Stimulated activated CD4-positive, alpha-beta T cell treated with anti-CD3 and anti-CD28 coated beads, TNF-alpha, amount 100 ng/mL, for 4 hours (primary cell): ENCODE results near the gene APOE.
"Not testable (repeated sequence)": the region's sequence is repeated elsewhere in the genome, so short reads cannot be mapped to it uniquely, and the experiment has no call there.

Experiments
- DNase-seq, 3 experiments: peaks; one replicate each; pipeline ENCODE4 v3.0.0-alpha.2; 2020; ENCODE audit warnings: low read depth in 3 of 3

APOE gene

DNA sequence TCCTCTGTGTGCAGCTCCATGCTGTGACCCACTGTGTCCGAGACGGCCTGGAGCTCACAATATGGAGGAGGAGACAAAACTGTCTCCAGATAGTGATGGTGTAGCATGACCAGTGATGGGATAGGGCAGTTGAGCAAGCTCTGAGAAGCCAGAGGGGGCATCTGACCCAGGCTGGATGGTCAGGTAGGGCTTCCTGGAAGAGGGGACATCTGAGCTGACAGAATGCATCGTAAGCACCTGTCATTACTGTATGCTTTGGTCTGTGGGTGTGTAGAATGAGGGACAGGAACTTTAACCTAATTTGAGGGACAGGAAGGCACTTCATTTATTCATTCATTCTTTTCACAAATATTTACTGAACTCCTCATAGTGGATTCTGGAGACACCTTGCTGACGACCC, 21.0 kb upstream of the APOE start:
- no peak for DNase-seq

DNA sequence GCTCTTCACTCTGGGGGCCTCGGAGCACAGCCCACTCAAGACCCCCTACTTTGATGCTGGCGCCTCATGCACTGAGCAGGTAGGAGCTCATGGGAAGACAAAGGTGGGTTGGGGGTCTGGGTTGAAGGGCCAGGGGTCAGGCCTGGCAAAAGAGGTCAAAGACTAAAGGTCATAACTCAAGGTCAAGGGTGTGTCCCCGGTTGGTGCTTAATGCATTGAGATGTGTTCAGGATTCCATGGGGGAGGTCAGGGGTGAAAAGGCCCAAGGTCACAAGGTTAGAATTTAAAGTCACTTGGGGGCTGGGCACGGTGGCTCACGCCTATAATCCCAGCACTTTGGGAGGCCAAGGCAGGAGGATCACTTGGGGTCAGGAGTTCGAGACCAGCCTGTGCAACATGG, 19.5 kb upstream of the APOE start:
- no peak for DNase-seq

DNA sequence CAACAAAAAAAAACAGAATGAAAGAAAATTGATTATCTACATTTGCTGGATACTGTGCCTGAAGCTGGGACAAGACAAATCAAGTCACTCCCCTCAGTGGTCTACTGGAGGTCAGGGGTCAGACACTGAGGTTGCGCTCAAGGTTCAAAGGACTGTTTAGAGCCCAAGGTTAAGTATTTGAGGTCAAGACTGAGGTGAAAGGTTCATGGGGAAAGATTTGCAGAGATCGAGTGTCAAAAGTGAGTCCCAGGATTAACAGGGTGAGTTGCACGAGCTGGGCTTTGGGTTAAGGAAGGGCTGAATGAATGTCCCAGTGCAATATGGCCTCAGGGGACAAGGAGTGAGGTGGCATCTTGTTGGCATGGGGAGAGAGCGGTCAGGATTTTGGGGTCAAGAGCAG, 17.9 kb upstream of the APOE start:
- DNase-seq = no peak

DNA sequence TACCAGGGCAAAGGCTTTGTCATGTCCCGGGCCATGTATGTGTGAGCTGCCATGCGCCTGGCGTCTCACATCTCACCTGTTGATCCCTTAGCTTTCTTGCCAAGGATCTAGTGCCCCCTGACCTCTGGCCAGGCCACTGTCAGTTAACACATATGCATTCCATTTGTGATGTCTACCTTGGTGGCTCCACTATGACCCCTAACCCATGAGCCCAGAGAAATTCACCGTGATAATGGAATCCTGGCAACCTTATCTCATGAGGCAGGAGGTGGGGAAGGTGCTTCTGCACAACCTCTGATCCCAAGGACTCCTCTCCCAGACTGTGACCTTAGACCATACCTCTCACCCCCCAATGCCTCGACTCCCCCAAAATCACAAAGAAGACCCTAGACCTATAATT, 17.3 kb upstream of the APOE start:
- DNase-seq = not testable (repeated sequence)

DNA sequence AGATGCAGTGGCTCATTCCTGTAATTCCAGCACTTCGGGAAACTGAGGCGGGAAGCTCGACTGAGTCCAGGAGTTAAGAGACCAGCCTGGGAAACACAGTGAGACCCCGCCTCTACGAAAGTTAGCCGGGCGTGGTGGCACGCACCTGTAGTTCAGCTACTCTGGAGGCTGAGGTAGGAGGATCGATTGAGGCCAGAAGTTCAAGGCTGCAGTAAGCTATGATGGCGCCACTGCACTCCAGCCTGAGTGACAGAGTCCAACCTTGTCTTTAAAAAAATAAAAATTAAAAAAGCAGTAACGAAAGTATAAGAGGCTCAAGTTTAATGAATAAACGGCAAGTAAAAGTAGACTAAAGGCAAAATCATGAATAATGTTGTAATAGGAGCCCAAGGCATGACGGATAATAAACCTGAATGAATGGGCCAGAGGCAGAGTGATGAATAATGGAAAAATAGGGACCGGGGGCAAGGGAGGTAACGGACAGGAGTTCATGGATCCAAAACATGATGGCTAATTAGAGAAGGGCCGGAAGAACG, 15.7 kb upstream of the APOE start:
- DNase-seq = no peak

DNA sequence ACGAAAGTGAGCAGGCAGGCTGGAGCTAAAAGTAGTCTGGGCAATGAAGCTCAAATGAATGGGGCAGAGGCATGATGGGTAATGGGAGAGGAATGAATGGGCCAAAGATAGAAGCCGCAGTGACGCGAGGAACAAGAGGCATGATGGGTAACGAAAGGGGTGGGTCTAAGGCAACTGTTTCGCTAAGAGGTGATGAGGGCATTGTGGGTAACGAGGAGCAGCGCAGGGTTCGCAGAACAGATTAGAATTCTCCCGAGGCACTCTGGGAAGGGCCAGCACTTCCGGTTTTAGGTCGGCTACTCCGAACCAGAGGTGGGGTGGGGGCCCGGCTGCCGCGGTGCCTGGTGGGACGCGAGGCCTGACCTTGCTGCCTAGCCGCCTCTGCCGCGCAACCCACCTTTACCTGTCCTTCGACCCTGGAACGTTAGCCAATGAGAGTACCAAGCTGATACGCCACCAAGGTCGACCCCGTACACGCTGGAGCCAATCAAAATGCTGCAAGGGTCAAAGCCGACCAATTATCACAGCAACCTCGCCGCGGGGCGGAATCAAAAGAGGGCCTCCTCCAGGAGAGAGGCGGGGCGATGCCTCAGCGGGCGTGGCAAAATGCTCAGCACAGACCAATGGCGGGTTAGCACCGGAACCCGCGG, 15.1 kb upstream of the APOE start:
- peak in 2 of 3 experiments; percentile 99 to 100 for DNase-seq

DNA sequence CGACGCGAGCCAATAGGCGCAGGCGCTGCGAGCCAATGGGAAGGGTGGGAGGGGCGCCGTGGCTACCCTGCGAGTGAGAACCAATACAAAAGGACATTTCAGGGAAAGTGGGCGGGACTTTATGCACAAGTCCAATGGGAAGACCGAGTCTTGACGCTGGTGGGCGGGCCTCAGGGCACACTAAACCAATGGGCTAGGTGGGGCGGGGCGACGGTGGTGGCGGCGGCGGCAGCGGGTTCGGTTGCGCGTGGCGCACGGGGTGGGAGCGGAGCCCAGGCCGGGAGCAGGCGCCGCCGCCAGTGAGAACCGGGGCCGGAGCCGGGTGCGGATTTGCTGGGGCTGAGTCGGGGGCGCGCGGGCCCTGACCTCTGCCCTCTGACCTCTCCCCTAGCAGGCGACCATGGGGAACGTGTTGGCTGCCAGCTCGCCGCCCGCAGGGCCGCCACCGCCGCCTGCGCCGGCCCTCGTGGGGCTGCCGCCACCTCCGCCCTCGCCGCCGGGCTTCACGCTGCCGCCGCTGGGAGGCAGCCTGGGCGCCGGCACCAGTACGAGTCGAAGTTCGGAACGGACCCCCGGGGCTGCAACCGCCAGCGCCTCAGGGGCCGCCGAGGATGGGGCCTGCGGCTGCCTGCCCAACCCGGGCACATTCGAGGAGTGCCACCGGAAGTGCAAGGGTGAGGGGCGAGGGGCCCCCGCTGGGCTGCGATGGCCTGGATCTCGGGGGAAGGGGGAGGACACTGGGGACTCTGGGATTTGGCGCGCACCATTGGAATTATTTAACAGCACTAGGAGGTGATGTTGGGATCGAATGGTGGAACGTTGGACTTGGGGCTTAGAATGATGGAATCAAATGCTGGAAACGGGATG, 14.3 kb upstream of the APOE start, which contains the start of gene TOMM40:
Gene TOMM40, plus strand, starts transcription at position 239 of the 867 bp plus-strand sequence. Its CDS starts 162 bp downstream, at position 401.
- peak in 2 of 3 experiments; percentile 96 to 100 for DNase-seq

DNA sequence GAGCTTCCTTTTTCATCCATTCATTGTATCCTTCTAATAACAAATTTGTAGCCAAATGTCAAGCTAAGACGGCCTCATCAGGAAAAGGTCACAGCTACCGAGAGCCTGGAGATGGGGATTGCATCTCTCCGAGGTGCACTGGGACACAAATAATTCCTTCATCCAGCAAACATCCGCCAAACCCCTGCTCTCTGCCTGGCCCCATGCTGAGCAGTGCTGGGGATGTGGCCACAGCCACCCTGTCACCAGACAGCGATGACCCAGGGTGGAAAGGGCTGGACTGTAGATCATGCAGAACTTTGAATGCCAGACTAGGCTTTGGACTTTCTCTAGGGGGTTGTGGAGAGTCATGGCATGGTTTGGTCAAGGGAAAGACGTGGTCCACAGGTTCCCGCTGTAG, 12.7 kb upstream of the APOE start:
- no peak for DNase-seq

DNA sequence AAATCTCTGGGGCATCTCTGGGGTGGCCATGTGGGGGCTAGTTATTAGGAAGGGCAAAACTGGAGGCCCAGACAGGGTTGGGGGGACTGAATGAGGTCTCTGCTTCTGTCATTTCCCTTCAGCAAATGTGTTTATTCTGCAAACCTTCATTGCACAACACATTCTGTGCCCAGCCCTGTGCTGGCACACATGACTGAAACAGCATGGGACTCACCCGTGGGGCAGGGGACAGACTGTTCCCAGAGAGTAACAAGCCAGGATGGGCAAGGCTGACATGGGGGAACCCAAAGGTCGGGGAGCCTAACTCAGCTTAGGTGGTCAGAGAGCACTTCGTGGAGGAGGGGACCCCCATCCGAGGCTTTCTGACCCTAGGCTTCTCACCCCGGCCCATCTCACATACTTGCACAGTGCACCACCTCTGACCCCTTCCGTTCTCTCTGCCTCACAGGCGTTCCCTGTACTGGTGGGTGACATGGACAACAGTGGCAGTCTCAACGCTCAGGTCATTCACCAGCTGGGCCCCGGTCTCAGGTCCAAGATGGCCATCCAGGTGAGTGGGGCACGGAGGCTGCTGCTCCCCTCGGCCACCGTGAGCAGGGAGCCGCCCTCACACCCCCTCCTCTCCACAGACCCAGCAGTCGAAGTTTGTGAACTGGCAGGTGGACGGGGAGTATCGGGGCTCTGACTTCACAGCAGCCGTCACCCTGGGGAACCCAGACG, 12.1 kb upstream of the APOE start:
- no peak for DNase-seq

DNA sequence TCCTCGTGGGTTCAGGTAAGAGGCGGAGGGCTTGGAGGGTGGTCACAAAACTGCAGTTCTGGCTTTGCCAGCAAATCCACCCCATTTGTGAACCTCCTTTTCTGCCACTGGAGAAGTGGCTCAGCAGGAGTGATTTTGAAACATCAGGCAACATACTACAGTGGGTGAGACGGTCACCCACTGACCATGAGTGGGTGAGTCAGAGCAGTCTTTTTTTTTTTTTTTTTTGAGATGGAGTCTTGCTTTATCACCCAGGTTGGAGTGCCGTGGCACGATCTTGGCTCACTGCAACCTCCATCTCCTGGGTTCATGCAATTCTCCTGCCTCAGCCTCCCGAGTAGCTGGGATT, 11.6 kb upstream of the APOE start:
- DNase-seq = no peak

DNA sequence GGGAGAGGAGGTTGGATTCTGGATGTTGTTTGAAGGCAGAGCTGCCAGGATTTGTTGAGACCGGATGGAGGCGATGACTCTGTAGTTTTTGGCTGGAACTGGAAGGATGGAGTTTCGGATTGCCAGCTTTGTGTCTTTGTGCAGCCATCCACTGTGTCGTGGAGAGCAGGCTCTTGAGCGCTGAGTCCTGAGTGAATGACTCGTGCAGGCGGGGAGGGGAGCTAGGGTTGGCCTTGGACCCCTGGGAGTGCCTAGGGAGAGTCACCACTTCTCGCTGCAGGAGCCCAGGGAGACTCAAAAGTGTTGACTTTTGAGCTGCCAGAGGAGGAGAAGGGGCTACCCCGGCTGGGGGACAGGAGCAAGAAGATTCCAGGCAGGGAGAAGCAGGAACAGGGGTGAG, 10.7 kb upstream of the APOE start:
- no peak for DNase-seq

DNA sequence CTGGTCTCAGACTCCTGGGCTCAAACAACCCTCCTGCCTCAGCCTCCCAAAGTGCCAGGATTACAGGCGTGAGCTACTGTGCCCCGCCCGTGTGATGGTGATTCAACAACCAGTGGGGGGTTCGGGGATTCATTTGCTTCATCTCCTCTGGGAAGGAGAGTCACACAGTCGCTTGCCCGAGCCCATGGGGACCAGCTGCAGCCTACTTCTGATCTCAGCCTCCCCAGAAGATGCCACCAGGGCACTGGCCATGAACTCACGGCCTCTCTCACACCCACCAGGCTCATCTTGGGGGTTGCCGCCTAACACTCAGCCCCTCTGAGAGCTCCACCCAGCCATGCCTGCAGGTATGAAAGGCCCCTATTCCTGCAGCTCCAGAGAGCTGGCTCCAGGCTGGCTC, 7.8 kb upstream of the APOE start:
- no peak for DNase-seq

DNA sequence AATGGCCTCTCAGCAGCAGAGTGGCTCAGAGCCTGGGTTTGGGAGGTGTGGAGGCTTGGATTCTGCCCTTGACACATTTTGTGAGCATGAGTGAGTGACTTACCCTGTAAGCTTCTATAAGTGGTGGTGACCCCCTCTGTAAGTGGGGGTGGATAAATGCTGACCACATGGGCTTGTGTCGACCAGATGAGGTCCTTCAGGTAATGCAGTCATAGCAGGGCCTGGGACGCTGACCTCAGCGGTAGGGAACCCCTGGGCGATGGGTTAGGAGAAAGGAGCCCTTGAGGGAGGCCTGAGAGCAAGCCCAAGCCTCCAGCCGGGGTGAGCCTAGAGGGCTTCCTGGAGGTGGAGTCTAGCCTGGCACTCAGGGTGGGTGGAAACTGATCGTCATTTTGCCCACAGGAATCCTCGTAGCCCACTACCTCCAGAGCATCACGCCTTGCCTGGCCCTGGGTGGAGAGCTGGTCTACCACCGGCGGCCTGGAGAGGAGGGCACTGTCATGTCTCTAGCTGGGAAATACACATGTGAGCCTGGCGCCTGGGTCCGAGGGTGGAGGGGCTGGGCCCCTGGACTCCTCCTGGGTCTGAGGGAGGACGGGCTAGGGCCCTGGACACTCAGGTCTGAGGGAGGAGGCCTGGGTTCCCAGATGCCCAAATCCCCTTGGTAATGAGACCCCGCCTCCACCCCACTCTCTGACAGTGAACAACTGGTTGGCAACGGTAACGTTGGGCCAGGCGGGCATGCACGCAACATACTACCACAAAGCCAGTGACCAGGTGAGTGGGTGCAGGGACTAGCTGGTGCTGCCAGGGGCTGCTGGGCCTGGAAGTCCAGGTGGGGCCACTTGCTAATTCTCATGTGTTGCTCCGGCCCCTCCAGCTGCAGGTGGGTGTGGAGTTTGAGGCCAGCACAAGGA, 5.0 kb upstream of the APOE start:
- DNase-seq = no peak

DNA sequence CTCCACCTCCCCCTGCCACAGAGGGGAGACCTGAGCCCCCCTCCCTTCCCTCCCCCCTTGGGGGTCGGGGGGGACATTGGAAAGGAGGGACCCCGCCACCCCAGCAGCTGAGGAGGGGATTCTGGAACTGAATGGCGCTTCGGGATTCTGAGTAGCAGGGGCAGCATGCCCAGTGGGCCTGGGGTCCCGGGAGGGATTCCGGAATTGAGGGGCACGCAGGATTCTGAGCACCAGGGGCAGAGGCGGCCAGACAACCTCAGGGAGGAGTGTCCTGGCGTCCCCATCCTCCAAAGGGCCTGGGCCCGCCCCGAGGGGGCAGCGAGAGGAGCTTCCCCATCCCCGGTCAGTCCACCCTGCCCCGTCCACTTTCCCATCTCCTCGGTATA, 2.4 kb upstream of the APOE start:
- no peak for DNase-seq

DNA sequence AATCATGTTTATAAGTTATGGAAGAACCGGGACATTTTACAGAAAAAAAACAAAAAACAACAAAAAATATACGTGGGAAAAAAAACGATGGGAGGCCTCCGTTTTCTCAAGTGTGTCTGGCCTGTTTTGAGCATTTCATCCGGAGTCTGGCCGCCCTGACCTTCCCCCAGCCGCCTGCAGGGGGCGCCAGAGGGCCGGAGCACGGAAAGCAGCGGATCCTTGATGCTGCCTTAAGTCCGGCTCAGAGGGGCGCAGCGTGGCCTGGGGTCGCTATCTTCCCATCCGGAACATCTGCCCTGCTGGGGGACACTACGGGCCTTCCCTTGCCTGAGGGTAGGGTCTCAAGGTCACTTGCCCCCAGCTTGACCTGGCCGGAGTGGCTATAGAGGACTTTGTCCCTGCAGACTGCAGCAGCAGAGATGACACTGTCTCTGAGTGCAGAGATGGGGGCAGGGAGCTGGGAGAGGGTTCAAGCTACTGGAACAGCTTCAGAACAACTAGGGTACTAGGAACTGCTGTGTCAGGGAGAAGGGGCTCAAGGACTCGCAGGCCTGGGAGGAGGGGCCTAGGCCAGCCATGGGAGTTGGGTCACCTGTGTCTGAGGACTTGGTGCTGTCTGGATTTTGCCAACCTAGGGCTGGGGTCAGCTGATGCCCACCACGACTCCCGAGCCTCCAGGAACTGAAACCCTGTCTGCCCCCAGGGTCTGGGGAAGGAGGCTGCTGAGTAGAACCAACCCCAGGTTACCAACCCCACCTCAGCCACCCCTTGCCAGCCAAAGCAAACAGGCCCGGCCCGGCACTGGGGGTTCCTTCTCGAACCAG, 1.8 kb upstream of the APOE start:
- DNase-seq = peak; percentile 49 to 64 (median 58)

DNA sequence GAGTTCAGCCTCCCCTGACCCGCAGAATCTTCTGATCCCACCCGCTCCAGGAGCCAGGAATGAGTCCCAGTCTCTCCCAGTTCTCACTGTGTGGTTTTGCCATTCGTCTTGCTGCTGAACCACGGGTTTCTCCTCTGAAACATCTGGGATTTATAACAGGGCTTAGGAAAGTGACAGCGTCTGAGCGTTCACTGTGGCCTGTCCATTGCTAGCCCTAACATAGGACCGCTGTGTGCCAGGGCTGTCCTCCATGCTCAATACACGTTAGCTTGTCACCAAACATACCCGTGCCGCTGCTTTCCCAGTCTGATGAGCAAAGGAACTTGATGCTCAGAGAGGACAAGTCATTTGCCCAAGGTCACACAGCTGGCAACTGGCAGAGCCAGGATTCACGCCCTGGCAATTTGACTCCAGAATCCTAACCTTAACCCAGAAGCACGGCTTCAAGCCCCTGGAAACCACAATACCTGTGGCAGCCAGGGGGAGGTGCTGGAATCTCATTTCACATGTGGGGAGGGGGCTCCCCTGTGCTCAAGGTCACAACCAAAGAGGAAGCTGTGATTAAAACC, 1.1 kb upstream of the APOE start:
- no peak for DNase-seq

DNA sequence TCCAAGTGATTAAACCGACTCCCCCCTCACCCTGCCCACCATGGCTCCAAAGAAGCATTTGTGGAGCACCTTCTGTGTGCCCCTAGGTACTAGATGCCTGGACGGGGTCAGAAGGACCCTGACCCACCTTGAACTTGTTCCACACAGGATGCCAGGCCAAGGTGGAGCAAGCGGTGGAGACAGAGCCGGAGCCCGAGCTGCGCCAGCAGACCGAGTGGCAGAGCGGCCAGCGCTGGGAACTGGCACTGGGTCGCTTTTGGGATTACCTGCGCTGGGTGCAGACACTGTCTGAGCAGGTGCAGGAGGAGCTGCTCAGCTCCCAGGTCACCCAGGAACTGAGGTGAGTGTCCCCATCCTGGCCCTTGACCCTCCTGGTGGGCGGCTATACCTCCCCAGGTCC, 2.0 kb downstream of the APOE start:
- DNase-seq = no peak

DNA sequence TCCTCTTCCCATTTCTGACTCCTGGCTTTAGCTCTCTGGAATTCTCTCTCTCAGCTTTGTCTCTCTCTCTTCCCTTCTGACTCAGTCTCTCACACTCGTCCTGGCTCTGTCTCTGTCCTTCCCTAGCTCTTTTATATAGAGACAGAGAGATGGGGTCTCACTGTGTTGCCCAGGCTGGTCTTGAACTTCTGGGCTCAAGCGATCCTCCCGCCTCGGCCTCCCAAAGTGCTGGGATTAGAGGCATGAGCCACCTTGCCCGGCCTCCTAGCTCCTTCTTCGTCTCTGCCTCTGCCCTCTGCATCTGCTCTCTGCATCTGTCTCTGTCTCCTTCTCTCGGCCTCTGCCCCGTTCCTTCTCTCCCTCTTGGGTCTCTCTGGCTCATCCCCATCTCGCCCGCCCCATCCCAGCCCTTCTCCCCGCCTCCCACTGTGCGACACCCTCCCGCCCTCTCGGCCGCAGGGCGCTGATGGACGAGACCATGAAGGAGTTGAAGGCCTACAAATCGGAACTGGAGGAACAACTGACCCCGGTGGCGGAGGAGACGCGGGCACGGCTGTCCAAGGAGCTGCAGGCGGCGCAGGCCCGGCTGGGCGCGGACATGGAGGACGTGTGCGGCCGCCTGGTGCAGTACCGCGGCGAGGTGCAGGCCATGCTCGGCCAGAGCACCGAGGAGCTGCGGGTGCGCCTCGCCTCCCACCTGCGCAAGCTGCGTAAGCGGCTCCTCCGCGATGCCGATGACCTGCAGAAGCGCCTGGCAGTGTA, 2.7 kb downstream of the APOE start:
- DNase-seq = no peak

DNA sequence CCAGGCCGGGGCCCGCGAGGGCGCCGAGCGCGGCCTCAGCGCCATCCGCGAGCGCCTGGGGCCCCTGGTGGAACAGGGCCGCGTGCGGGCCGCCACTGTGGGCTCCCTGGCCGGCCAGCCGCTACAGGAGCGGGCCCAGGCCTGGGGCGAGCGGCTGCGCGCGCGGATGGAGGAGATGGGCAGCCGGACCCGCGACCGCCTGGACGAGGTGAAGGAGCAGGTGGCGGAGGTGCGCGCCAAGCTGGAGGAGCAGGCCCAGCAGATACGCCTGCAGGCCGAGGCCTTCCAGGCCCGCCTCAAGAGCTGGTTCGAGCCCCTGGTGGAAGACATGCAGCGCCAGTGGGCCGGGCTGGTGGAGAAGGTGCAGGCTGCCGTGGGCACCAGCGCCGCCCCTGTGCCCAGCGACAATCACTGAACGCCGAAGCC, 3.3 kb downstream of the APOE start:
- no peak for DNase-seq
